CD14-positive monocyte (primary cell): ENCODE measurements around the gene ADCY2. TPM values are rescaled to one million over a fixed set of nuclear protein-coding genes. Genes with fewer than 3 reads are reported as not detected.

Experiments
- DNase-seq, 3 donors: peaks; one replicate each; pipeline ENCODE4 v3.0.0-alpha.2; 2011 to 2022
- H2AFZ ChIP-seq: 2 replicates; pipeline ENCODE4 v1.6.0; 2012; ENCODE audit warnings: mild to moderate bottlenecking, low read depth, low read length, inconsistent platforms; ENCODE audit not compliant: insufficient read depth, poor library complexity, severe bottlenecking
- H3K27ac ChIP-seq, 2 donors: 1 replicate in 1 of 2; 2 replicates in 1 of 2; pipeline ENCODE4 v1.5.1; 2012 to 2013; ENCODE audit warnings: low read length in 2 of 2, control low read depth in 1 of 2, inconsistent platforms in 1 of 2, low read depth in 1 of 2, mild to moderate bottlenecking in 1 of 2
- H3K27me3 ChIP-seq, 2 donors: one replicate each; pipeline versions ENCODE4 v1.6.0 to v1.6.1; 2011 to 2013; ENCODE audit warnings: low read length in 2 of 2; ENCODE audit not compliant: control insufficient read depth in 2 of 2, insufficient read depth in 2 of 2
- H3K36me3 ChIP-seq, 2 donors: replicated peaks in 1 of 2; 1 replicate in 1 of 2; 2 replicates in 1 of 2; pipeline versions ENCODE4 v1.5.1 to v1.6.1; 2012 to 2013; ENCODE audit warnings: low read length in 2 of 2, control low read depth in 1 of 2, inconsistent platforms in 1 of 2, mild to moderate bottlenecking in 1 of 2; ENCODE audit not compliant: insufficient read depth in 2 of 2, control insufficient read depth in 1 of 2
- H3K4me1 ChIP-seq, 2 donors: 1 replicate in 1 of 2; 2 replicates in 1 of 2; pipeline versions ENCODE4 v1.5.1 to v1.6.1; 2012 to 2013; ENCODE audit warnings: low read length in 2 of 2, control low read depth in 1 of 2, inconsistent platforms in 1 of 2, mild to moderate bottlenecking in 1 of 2, moderate library complexity in 1 of 2; ENCODE audit not compliant: insufficient read depth in 2 of 2, control insufficient read depth in 1 of 2
- H3K4me2 ChIP-seq: replicated peaks from 2 replicates; pipeline ENCODE3; 2012; ENCODE audit warnings: low read length, moderate library complexity, mild to moderate bottlenecking; ENCODE audit not compliant: poor library complexity, severe bottlenecking; ENCODE audit errors: extremely low read depth
- H3K4me3 ChIP-seq, 3 experiments: fragments of 200-600 bp in 1 of 3; sonication (generic) in 1 of 3; replicated peaks in 1 of 3; 1 replicate in 2 of 3; 2 replicates in 1 of 3; pipeline ENCODE4 v1.5.1; 2011 to 2013; ENCODE audit warnings: low read length in 3 of 3, mild to moderate bottlenecking in 3 of 3, control low read depth in 2 of 3, low read depth in 2 of 3, inconsistent platforms in 1 of 3, moderate library complexity in 1 of 3
- H3K79me2 ChIP-seq: 2 replicates; pipeline ENCODE4 v1.6.0; 2012; ENCODE audit warnings: mild to moderate bottlenecking, control low read depth, inconsistent platforms, low read length, moderate library complexity; ENCODE audit not compliant: insufficient read depth
- H3K9ac ChIP-seq: 2 replicates; pipeline ENCODE4 v1.6.0; 2017; ENCODE audit warnings: low read length, mild to moderate bottlenecking; ENCODE audit not compliant: insufficient read depth, poor library complexity, severe bottlenecking
- H3K9me3 ChIP-seq, 2 donors: replicated peaks in 1 of 2; 1 replicate in 1 of 2; 2 replicates in 1 of 2; pipeline versions ENCODE4 v1.5.1 to v1.6.1; 2012 to 2013; ENCODE audit warnings: low read length in 2 of 2, control low read depth in 1 of 2; ENCODE audit not compliant: control insufficient read depth in 1 of 2, insufficient read depth in 1 of 2
- H4K20me1 ChIP-seq: 2 replicates; pipeline ENCODE4 v1.6.0; 2012; ENCODE audit warnings: mild to moderate bottlenecking, low read length, control low read depth, moderate library complexity; ENCODE audit not compliant: insufficient read depth
- H3K27ac Mint-ChIP-seq, 7 donors: one replicate each; pipeline ENCODE4 v1.8.0; 2020; ENCODE audit warnings: mild to moderate bottlenecking in 7 of 7, mixed read lengths in 7 of 7, moderate library complexity in 6 of 7, inconsistent platforms in 2 of 7
- H3K27me3 Mint-ChIP-seq, 3 donors: one replicate each; pipeline ENCODE4 v1.8.0; 2021 to 2022; ENCODE audit warnings: low read depth in 3 of 3, mild to moderate bottlenecking in 3 of 3, mixed read lengths in 3 of 3, moderate library complexity in 3 of 3, inconsistent platforms in 1 of 3
- H3K36me3 Mint-ChIP-seq, 2 donors: one replicate each; pipeline ENCODE4 v1.8.0; 2020; ENCODE audit warnings: mixed read lengths in 2 of 2, inconsistent platforms in 1 of 2, mild to moderate bottlenecking in 1 of 2
- H3K4me1 Mint-ChIP-seq: one replicate; pipeline ENCODE4 v1.8.0; 2020; ENCODE audit warnings: mild to moderate bottlenecking, mixed read lengths
- H3K4me3 Mint-ChIP-seq, 2 donors: one replicate each; pipeline ENCODE4 v1.8.0; 2020; ENCODE audit warnings: mild to moderate bottlenecking in 2 of 2, mixed read lengths in 2 of 2, moderate library complexity in 1 of 2
- H3K9me3 Mint-ChIP-seq, 7 donors: one replicate each; pipeline ENCODE4 v1.8.0; 2020 to 2022; ENCODE audit warnings: mixed read lengths in 7 of 7, mild to moderate bottlenecking in 6 of 7, moderate library complexity in 6 of 7, inconsistent platforms in 2 of 7
- WGBS: methylation state at CpG from one replicate; pipeline ENCODE4 v1.1.5; 2013; ENCODE audit warnings: missing lambda C conversion rate; ENCODE audit not compliant: insufficient coverage; 5-methylcytosine and 5-hydroxymethylcytosine counted together
- intact Hi-C, 2 donors: fragments of 100-400 bp; cut with micrococcal nuclease; formaldehyde crosslinking; loops; one replicate each; pipeline versions ENCODE4 v1.15.0 to v1.15.1; 2023
- polyA plus RNA-seq, 3 donors: library from polyadenylated mRNA; depleted of rRNA in 1 of 3; unstranded in 2 of 3; stranded (reverse) in 1 of 3; fragments of 300-500 nt in 2 of 3; fragments of >200 nt in 1 of 3; fragmentation: Illumina TruSeq in 2 of 3; gene quantifications; 1 replicate in 2 of 3; 2 replicates in 1 of 3; pipeline ENCODE4 v1.2.3, GENCODE V29; 2012 to 2021
- TF ChIP-seq, protein P1 (sequence below): fragments of 200-600 bp; IDR thresholded peaks from one replicate; pipeline ENCODE4 v1.8.0; 2022; ENCODE audit warnings: antibody characterized with exemption, mild to moderate bottlenecking

The ADCY2 gene
- polyA plus RNA-seq, 3 donors: not detected

DNA sequence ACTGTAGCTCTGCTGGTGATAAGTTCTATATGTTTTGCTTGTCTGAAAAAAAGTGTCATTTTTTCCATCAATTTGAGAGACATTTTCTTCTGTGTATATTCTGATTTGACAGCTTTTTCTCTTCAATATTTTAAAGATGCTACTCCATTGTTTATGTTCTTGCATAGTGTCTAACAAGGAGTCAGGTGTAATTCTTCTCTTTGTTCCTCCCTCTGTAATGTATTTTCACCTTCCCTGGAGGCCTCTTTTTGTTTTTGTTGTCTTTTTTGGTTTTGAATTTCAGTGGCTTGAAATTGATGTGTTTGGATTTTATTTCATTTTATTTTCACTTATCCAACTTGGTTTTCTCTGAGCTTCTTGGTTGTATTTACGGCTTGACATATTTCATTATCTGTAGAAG lies 75.8 kb downstream of the ADCY2 start:
- Mint-ChIP-seq H3K4me1 (no peaks in the 10 kb centered on the region), H3K27ac (no peak overlapping the region), H3K27me3 (no peaks in the 10 kb centered on the region), H3K9me3 (peaks cover 2 to 17% (median 12%) of the 10 kb centered on the region in 7 donors), H3K36me3 (no peaks in the 10 kb centered on the region), H3K4me3 (no peak overlapping the region)
- TF ChIP-seq, protein P1, sequence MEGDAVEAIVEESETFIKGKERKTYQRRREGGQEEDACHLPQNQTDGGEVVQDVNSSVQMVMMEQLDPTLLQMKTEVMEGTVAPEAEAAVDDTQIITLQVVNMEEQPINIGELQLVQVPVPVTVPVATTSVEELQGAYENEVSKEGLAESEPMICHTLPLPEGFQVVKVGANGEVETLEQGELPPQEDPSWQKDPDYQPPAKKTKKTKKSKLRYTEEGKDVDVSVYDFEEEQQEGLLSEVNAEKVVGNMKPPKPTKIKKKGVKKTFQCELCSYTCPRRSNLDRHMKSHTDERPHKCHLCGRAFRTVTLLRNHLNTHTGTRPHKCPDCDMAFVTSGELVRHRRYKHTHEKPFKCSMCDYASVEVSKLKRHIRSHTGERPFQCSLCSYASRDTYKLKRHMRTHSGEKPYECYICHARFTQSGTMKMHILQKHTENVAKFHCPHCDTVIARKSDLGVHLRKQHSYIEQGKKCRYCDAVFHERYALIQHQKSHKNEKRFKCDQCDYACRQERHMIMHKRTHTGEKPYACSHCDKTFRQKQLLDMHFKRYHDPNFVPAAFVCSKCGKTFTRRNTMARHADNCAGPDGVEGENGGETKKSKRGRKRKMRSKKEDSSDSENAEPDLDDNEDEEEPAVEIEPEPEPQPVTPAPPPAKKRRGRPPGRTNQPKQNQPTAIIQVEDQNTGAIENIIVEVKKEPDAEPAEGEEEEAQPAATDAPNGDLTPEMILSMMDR: no peak
- no peak overlapping the region for H3K4me2 ChIP-seq
- no peaks in the 10 kb centered on the region for H3K36me3 ChIP-seq
- no peaks in the 10 kb centered on the region for H3K4me1 ChIP-seq
- no peak overlapping the region for H2AFZ ChIP-seq
- H3K9ac ChIP-seq: no peak overlapping the region
- H3K9me3 ChIP-seq: peaks cover 5 to 14% of the 10 kb centered on the region in 2 donors
- no peak overlapping the region for H3K4me3 ChIP-seq
- H3K27me3 ChIP-seq: no peaks in the 10 kb centered on the region
- intact Hi-C loops: no loop called here
- WGBS: no CpG with 5 or more reads among the region's 1 CpG
- no peak for DNase-seq
- H4K20me1 ChIP-seq: no peaks in the 10 kb centered on the region
- H3K27ac ChIP-seq: no peak overlapping the region
- no peaks in the 10 kb centered on the region for H3K79me2 ChIP-seq

DNA sequence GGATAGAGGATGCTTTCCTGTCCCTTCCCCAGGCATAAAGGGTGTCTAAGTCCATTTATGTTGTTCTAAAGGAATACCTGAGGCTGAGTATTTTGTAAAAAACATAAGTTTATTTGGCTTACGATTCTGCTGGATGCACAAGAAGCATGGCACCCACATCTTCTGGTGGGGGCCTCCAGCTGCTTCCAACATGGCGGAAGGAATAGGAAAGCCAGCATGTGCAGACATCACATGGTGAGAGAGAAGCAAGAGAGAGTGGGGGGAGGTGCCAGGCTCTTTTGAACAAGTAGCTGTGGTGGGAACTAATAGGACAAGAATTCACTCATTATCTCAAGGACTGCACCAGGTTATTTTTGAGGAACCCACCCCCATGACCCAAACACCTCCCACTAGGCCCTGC lies 77.2 kb downstream of the ADCY2 start:
- no peak overlapping the region for H3K9ac ChIP-seq
- no peaks in the 10 kb centered on the region for H3K27me3 ChIP-seq
- Mint-ChIP-seq H3K9me3 (peaks cover 2 to 17% (median 12%) of the 10 kb centered on the region in 7 donors), H3K4me3 (no peak overlapping the region), H3K36me3 (no peaks in the 10 kb centered on the region), H3K27me3 (no peaks in the 10 kb centered on the region), H3K27ac (no peak overlapping the region), H3K4me1 (no peaks in the 10 kb centered on the region)
- H3K79me2 ChIP-seq: no peaks in the 10 kb centered on the region
- H3K27ac ChIP-seq: no peak overlapping the region
- H3K36me3 ChIP-seq: no peaks in the 10 kb centered on the region
- H4K20me1 ChIP-seq: no peaks in the 10 kb centered on the region
- H3K4me3 ChIP-seq: no peak overlapping the region
- intact Hi-C loops: no loop called here
- peaks cover 5 to 14% of the 10 kb centered on the region in 2 donors for H3K9me3 ChIP-seq
- H3K4me2 ChIP-seq: no peak overlapping the region
- no peak overlapping the region for H2AFZ ChIP-seq
- TF ChIP-seq, protein P1: no peak
- 78% methylated on average over 2 of the region's 2 CpGs for WGBS
- no peak for DNase-seq
- no peaks in the 10 kb centered on the region for H3K4me1 ChIP-seq
